Parathyroid adenoma (tissue), 2 donors: ENCODE results near the gene TMC7.

Experiments
- H2AFZ ChIP-seq: fragments of 300-600 bp; sonication (generic); one replicate; pipeline ENCODE4 v1.7.0; 2017; ENCODE audit warnings: antibody characterized with exemption, mild to moderate bottlenecking
- H3K27ac ChIP-seq: fragments of 300-600 bp; sonication (generic); one replicate; pipeline ENCODE4 v1.7.0; 2017
- H3K27me3 ChIP-seq: fragments of 300-600 bp; sonication (generic); one replicate; pipeline ENCODE4 v1.7.0; 2017; ENCODE audit warnings: low read length; ENCODE audit not compliant: control insufficient read depth, insufficient read depth
- H3K36me3 ChIP-seq: fragments of 300-600 bp; sonication (generic); one replicate; pipeline ENCODE4 v1.7.0; 2017; ENCODE audit warnings: low read length; ENCODE audit not compliant: control insufficient read depth, insufficient read depth
- H3K4me1 ChIP-seq: fragments of 300-600 bp; sonication (generic); one replicate; pipeline ENCODE4 v1.7.0; 2017; ENCODE audit warnings: control low read depth
- H3K4me2 ChIP-seq: fragments of 300-600 bp; sonication (generic); one replicate; pipeline ENCODE4 v1.7.0; 2017; ENCODE audit warnings: low read length
- H3K4me3 ChIP-seq: fragments of 300-600 bp; sonication (generic); one replicate; pipeline ENCODE4 v1.7.0; 2017; ENCODE audit warnings: low read depth, low read length
- H3K79me2 ChIP-seq: fragments of 300-600 bp; sonication (generic); one replicate; pipeline ENCODE4 v1.7.0; 2017; ENCODE audit warnings: control low read depth
- H3K9ac ChIP-seq: fragments of 300-600 bp; sonication (generic); one replicate; pipeline ENCODE4 v1.7.0; 2017; ENCODE audit warnings: mild to moderate bottlenecking
- H3K9me3 ChIP-seq: fragments of 300-600 bp; sonication (generic); one replicate; pipeline ENCODE4 v1.7.0; 2017; ENCODE audit warnings: low read length; ENCODE audit not compliant: control insufficient read depth
- CTCF ChIP-seq: fragments of 300-600 bp; sonication (generic); IDR thresholded peaks from one replicate; pipeline ENCODE4 v1.7.0; 2017; ENCODE audit warnings: antibody characterized with exemption, mild to moderate bottlenecking
- donor health status: primary hyperparathyroidism.

TMC7 gene

GRCh38 chr16:19110537-19111360, 127.0 kb downstream of the TMC7 start:
- Histone ChIP-seq H3K9ac (no peak overlapping the region), H3K27ac (no peak overlapping the region), H3K27me3 (no peaks in the 10 kb centered on the region), H3K9me3 (no peaks in the 10 kb centered on the region), H3K79me2 (no peaks in the 10 kb centered on the region), H3K4me3 (no peak overlapping the region), H3K36me3 (no peaks in the 10 kb centered on the region), H3K4me1 (peaks cover 6% of the 10 kb centered on the region), H3K4me2 (no peak overlapping the region), H2AFZ (no peak overlapping the region)
- TF ChIP-seq CTCF = no peak

- Histone ChIP-seq H3K9me3 (no peaks in the 10 kb centered on the region), H3K4me1 (peaks cover 6% of the 10 kb centered on the region), H3K79me2 (no peaks in the 10 kb centered on the region), H2AFZ (no peak overlapping the region), H3K36me3 (no peaks in the 10 kb centered on the region), H3K9ac (no peak overlapping the region), H3K4me3 (no peak overlapping the region), H3K4me2 (no peak overlapping the region), H3K27me3 (no peaks in the 10 kb centered on the region), H3K27ac (no peak overlapping the region)
- TF ChIP-seq CTCF = no peak
Observed at GRCh38 chr16:19112099-19112407, 128.3 kb downstream of the TMC7 start.
